GM23338 (cell line): ENCODE measurements around the gene KCTD14.

Source experiments
- EZH2 ChIP-seq: fragments of 200-600 bp; sonication (generic); IDR thresholded peaks from one replicate; pipeline ENCODE4 v1.8.0; 2017; ENCODE audit warnings: antibody characterized with exemption, mild to moderate bottlenecking, low read depth; ENCODE audit not compliant: unreplicated experiment
- EZH2phosphoT487 ChIP-seq: fragments of 200-600 bp; sonication (generic); IDR thresholded peaks from one replicate; pipeline ENCODE4 v1.8.1; 2018; ENCODE audit warnings: antibody characterized with exemption; ENCODE audit not compliant: unreplicated experiment
- JUNB ChIP-seq: IDR thresholded peaks from one replicate; pipeline ENCODE4 v1.6.1; 2016; ENCODE audit warnings: antibody characterized with exemption; ENCODE audit not compliant: unreplicated experiment
- POLR2AphosphoS5 ChIP-seq: IDR thresholded peaks from 2 replicates; pipeline ENCODE4 v1.6.1; 2016; ENCODE audit warnings: antibody characterized with exemption, low read depth
- ZNF114 ChIP-seq: fragments of 250-450 bp; sonication (Bioruptor Pico); IDR thresholded peaks from 2 replicates; pipeline ENCODE4 v1.5.0; 2020; ENCODE audit warnings: mild to moderate bottlenecking, moderate library complexity
- ZNF331 ChIP-seq: fragments of 250-450 bp; sonication (Bioruptor Pico); IDR thresholded peaks from 2 replicates; pipeline ENCODE4 v1.5.0; 2020; ENCODE audit warnings: low read depth, mild to moderate bottlenecking, moderate library complexity
- TF ChIP-seq, protein P1 (sequence below): IDR thresholded peaks from one replicate; pipeline ENCODE4 v1.6.1; 2018; ENCODE audit warnings: antibody characterized with exemption; ENCODE audit not compliant: unreplicated experiment
- TF ChIP-seq, protein P2 (sequence below), 2 experiments: fragments of 200-600 bp in 1 of 2; sonication (generic) in 1 of 2; conservative IDR thresholded peaks; 2 replicates each; pipeline versions ENCODE4 v1.5.1 to v1.6.1; 2016 to 2017; ENCODE audit warnings: antibody characterized with exemption in 2 of 2, low read depth in 2 of 2, mild to moderate bottlenecking in 2 of 2, moderate library complexity in 1 of 2
- TF ChIP-seq, protein P3 (sequence below): IDR thresholded peaks from 2 replicates; pipeline ENCODE4 v1.6.1; 2016; ENCODE audit warnings: antibody characterized with exemption
- TF ChIP-seq, protein P4 (sequence below): fragments of 250-450 bp; sonication (Bioruptor Pico); IDR thresholded peaks from 2 replicates; pipeline ENCODE4 v1.5.0; 2020; ENCODE audit warnings: mild to moderate bottlenecking, moderate library complexity

DNA sequence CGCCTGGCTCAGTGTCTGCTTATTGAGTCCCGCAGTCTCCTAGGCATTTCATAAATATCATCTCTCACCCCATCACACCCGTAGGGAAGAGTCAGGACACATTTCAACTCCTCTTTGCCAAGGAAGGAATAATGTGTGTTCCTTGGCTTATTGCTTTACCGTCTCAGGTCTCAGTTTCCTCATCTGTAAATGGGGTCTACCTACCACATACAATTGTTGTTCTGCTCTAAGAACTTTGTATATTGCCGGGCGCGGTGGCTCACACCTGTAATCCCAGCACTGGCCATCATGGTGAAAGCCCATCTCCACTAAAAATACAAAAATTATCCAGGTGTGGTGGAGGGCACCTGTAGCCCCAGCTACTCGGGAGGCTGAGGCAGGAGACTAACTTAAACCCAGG is 37.5 kb upstream of the KCTD14 start:
- no peak for TF ChIP-seq POLR2AphosphoS5
- no peak for TF ChIP-seq EZH2
- TF ChIP-seq, protein P1, sequence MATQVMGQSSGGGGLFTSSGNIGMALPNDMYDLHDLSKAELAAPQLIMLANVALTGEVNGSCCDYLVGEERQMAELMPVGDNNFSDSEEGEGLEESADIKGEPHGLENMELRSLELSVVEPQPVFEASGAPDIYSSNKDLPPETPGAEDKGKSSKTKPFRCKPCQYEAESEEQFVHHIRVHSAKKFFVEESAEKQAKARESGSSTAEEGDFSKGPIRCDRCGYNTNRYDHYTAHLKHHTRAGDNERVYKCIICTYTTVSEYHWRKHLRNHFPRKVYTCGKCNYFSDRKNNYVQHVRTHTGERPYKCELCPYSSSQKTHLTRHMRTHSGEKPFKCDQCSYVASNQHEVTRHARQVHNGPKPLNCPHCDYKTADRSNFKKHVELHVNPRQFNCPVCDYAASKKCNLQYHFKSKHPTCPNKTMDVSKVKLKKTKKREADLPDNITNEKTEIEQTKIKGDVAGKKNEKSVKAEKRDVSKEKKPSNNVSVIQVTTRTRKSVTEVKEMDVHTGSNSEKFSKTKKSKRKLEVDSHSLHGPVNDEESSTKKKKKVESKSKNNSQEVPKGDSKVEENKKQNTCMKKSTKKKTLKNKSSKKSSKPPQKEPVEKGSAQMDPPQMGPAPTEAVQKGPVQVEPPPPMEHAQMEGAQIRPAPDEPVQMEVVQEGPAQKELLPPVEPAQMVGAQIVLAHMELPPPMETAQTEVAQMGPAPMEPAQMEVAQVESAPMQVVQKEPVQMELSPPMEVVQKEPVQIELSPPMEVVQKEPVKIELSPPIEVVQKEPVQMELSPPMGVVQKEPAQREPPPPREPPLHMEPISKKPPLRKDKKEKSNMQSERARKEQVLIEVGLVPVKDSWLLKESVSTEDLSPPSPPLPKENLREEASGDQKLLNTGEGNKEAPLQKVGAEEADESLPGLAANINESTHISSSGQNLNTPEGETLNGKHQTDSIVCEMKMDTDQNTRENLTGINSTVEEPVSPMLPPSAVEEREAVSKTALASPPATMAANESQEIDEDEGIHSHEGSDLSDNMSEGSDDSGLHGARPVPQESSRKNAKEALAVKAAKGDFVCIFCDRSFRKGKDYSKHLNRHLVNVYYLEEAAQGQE = no peak
- TF ChIP-seq, protein P2, sequence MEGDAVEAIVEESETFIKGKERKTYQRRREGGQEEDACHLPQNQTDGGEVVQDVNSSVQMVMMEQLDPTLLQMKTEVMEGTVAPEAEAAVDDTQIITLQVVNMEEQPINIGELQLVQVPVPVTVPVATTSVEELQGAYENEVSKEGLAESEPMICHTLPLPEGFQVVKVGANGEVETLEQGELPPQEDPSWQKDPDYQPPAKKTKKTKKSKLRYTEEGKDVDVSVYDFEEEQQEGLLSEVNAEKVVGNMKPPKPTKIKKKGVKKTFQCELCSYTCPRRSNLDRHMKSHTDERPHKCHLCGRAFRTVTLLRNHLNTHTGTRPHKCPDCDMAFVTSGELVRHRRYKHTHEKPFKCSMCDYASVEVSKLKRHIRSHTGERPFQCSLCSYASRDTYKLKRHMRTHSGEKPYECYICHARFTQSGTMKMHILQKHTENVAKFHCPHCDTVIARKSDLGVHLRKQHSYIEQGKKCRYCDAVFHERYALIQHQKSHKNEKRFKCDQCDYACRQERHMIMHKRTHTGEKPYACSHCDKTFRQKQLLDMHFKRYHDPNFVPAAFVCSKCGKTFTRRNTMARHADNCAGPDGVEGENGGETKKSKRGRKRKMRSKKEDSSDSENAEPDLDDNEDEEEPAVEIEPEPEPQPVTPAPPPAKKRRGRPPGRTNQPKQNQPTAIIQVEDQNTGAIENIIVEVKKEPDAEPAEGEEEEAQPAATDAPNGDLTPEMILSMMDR (conservative IDR thresholded peaks at IDR 0.05; ENCODE audit: low read depth in 2 of 2) = no peak
- no peak for TF ChIP-seq EZH2phosphoT487
- TF ChIP-seq, protein P3, sequence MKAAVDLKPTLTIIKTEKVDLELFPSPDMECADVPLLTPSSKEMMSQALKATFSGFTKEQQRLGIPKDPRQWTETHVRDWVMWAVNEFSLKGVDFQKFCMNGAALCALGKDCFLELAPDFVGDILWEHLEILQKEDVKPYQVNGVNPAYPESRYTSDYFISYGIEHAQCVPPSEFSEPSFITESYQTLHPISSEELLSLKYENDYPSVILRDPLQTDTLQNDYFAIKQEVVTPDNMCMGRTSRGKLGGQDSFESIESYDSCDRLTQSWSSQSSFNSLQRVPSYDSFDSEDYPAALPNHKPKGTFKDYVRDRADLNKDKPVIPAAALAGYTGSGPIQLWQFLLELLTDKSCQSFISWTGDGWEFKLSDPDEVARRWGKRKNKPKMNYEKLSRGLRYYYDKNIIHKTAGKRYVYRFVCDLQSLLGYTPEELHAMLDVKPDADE = no peak
- TF ChIP-seq ZNF331 (CRISPR knock-in tag) = no peak
- TF ChIP-seq JUNB = no peak
- TF ChIP-seq, protein P4, sequence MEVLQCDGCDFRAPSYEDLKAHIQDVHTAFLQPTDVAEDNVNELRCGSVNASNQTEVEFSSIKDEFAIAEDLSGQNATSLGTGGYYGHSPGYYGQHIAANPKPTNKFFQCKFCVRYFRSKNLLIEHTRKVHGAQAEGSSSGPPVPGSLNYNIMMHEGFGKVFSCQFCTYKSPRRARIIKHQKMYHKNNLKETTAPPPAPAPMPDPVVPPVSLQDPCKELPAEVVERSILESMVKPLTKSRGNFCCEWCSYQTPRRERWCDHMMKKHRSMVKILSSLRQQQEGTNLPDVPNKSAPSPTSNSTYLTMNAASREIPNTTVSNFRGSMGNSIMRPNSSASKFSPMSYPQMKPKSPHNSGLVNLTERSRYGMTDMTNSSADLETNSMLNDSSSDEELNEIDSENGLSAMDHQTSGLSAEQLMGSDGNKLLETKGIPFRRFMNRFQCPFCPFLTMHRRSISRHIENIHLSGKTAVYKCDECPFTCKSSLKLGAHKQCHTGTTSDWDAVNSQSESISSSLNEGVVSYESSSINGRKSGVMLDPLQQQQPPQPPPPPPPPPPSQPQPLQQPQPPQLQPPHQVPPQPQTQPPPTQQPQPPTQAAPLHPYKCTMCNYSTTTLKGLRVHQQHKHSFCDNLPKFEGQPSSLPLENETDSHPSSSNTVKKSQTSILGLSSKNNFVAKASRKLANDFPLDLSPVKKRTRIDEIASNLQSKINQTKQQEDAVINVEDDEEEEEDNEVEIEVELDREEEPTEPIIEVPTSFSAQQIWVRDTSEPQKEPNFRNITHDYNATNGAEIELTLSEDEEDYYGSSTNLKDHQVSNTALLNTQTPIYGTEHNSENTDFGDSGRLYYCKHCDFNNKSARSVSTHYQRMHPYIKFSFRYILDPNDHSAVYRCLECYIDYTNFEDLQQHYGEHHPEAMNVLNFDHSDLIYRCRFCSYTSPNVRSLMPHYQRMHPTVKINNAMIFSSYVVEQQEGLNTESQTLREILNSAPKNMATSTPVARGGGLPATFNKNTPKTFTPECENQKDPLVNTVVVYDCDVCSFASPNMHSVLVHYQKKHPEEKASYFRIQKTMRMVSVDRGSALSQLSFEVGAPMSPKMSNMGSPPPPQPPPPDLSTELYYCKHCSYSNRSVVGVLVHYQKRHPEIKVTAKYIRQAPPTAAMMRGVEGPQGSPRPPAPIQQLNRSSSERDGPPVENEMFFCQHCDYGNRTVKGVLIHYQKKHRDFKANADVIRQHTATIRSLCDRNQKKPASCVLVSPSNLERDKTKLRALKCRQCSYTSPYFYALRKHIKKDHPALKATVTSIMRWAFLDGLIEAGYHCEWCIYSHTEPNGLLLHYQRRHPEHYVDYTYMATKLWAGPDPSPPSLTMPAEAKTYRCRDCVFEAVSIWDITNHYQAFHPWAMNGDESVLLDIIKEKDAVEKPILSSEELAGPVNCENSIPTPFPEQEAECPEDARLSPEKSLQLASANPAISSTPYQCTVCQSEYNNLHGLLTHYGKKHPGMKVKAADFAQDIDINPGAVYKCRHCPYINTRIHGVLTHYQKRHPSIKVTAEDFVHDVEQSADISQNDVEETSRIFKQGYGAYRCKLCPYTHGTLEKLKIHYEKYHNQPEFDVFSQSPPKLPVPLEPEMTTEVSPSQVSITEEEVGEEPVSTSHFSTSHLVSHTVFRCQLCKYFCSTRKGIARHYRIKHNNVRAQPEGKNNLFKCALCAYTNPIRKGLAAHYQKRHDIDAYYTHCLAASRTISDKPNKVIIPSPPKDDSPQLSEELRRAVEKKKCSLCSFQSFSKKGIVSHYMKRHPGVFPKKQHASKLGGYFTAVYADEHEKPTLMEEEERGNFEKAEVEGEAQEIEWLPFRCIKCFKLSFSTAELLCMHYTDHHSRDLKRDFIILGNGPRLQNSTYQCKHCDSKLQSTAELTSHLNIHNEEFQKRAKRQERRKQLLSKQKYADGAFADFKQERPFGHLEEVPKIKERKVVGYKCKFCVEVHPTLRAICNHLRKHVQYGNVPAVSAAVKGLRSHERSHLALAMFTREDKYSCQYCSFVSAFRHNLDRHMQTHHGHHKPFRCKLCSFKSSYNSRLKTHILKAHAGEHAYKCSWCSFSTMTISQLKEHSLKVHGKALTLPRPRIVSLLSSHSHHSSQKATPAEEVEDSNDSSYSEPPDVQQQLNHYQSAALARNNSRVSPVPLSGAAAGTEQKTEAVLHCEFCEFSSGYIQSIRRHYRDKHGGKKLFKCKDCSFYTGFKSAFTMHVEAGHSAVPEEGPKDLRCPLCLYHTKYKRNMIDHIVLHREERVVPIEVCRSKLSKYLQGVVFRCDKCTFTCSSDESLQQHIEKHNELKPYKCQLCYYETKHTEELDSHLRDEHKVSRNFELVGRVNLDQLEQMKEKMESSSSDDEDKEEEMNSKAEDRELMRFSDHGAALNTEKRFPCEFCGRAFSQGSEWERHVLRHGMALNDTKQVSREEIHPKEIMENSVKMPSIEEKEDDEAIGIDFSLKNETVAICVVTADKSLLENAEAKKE (CRISPR knock-in tag) = no peak
- no peak for TF ChIP-seq ZNF114 (CRISPR knock-in tag)
